Measurements from ENCODE around the gene PHF10. TPM values are rescaled to one million over a fixed set of nuclear protein-coding genes. Genes with fewer than 3 reads are reported as not detected.
"Not testable (repeated sequence)": the region's sequence is repeated elsewhere in the genome, so short reads cannot be mapped to it uniquely, and the experiment has no call there.

PHF10 gene
- total RNA-seq (10 to 100 TPM; 59.3 to 94.1 (median 70.0) TPM), polyA plus RNA-seq (100 to 1,000 TPM in 1 of 2 donors, 10 to 100 TPM in 1; 37.9 to 102 TPM)
- long read RNA-seq, donor 1, partial matches to known transcripts = 1 of 6 reads
- long read RNA-seq, donor 1, other reads (novel, unspliced or antisense) = 3 of 6 reads
- long read RNA-seq, donor 2, full-length matches to known transcripts = 11 of 11 reads
- long read RNA-seq, donor 2, partial matches to known transcripts = 0 of 11 reads
- long read RNA-seq, donor 2, other reads (novel, unspliced or antisense) = 0 of 11 reads
- long read RNA-seq, donor 3, full-length matches to known transcripts = 36 of 60 reads
- long read RNA-seq, donor 3, partial matches to known transcripts = 23 of 60 reads
- long read RNA-seq, donor 3, other reads (novel, unspliced or antisense) = 1 of 60 reads

- intact Hi-C loops (cut with DNase I) = loop anchor here in 1 of 4 donors (10.0 kb wide), 1 partner anchor 490 kb away; no protein-coding TSS in a partner anchor
- 1 to 2% (median 1%) methylated on average over 17 to 86 of the region's 89 CpGs for WGBS, 3 donors
These were observed at the start of gene PHF10 for GRCh38 chr6:169724494-169725124. Gene PHF10 (minus strand): TSS chr6:169724500. CDS start chr6:169723931, 569 bp downstream.

GRCh38 chr6:169766921-169767736 lies 42.8 kb upstream of the PHF10 start:
- Histone ChIP-seq H3K36me3 (no peaks in the 10 kb centered on the region), H3K4me1 (ENCODE audit: insufficient read depth) (no peaks in the 10 kb centered on the region), H3K4me3 (no peak overlapping the region), H3K9me3 (no peaks in the 10 kb centered on the region), H3K27me3 (no peaks in the 10 kb centered on the region), H3K27ac (no peak overlapping the region)
- no peak for DNase-seq
- 94 to 96% (median 95%) methylated on average over 13 of the region's 13 CpGs for WGBS, 3 donors
- intact Hi-C loops (cut with DNase I) = no loop called here
- TF ChIP-seq POLR2A (IDR thresholded peaks at IDR 0.05) (no peak), CTCF (IDR thresholded peaks at IDR 0.05) (no peak), EP300 (IDR thresholded peaks at IDR 0.05) (no peak)

More at GRCh38 chr6:169724494-169725124, at the start of gene PHF10:
- Histone ChIP-seq H3K27ac (peak within 1 kb of the TSS; percentile 86 to 96), H3K4me1 (ENCODE audit: insufficient read depth) (peaks cover 3% of the 10 kb centered on the region), H3K9me3 (no peaks in the 10 kb centered on the region), H3K27me3 (no peaks in the 10 kb centered on the region), H3K36me3 (no peaks in the 10 kb centered on the region), H3K4me3 (peak within 1 kb of the TSS; percentile 77)
- no peak for TF ChIP-seq CTCF (IDR thresholded peaks at IDR 0.05)
- TF ChIP-seq POLR2A (IDR thresholded peaks at IDR 0.05) = no peak
- no peak for TF ChIP-seq EP300 (IDR thresholded peaks at IDR 0.05)
- peak; percentile 60 to 83 (median 77) for DNase-seq

- no peak overlapping the region for H3K4me3 ChIP-seq
- H3K9me3 ChIP-seq = no peaks in the 10 kb centered on the region
- WGBS, 3 donors = 23 to 63% (median 32%) methylated on average over 5 of the region's 5 CpGs
- TF ChIP-seq EP300 (IDR thresholded peaks at IDR 0.05) (no peak), POLR2A (IDR thresholded peaks at IDR 0.05) (no peak), CTCF (IDR thresholded peaks at IDR 0.05) (no peak)
- H3K4me1 ChIP-seq (ENCODE audit: insufficient read depth) = no peaks in the 10 kb centered on the region
- H3K27ac ChIP-seq = no peak overlapping the region
- intact Hi-C loops (cut with DNase I) = no loop called here
- no peak for DNase-seq
- no peaks in the 10 kb centered on the region for H3K27me3 ChIP-seq
- H3K36me3 ChIP-seq = no peaks in the 10 kb centered on the region
These were observed 41.9 kb upstream of the PHF10 start for GRCh38 chr6:169766232-169766631.

- intact Hi-C loops (cut with DNase I); H3K4me3 ChIP-seq; H3K27me3 ChIP-seq; H3K9me3 ChIP-seq; H3K36me3 ChIP-seq; H3K4me1 ChIP-seq (ENCODE audit: insufficient read depth); DNase-seq; H3K27ac ChIP-seq: not testable (repeated sequence)
- WGBS, 3 donors = 83 to 93% (median 90%) methylated on average over 10 of the region's 10 CpGs
These were observed 41.5 kb upstream of the PHF10 start for GRCh38 chr6:169765789-169766188.
